ENCODE data around the gene MINDY1.

- TF ChIP-seq, protein P1, sequence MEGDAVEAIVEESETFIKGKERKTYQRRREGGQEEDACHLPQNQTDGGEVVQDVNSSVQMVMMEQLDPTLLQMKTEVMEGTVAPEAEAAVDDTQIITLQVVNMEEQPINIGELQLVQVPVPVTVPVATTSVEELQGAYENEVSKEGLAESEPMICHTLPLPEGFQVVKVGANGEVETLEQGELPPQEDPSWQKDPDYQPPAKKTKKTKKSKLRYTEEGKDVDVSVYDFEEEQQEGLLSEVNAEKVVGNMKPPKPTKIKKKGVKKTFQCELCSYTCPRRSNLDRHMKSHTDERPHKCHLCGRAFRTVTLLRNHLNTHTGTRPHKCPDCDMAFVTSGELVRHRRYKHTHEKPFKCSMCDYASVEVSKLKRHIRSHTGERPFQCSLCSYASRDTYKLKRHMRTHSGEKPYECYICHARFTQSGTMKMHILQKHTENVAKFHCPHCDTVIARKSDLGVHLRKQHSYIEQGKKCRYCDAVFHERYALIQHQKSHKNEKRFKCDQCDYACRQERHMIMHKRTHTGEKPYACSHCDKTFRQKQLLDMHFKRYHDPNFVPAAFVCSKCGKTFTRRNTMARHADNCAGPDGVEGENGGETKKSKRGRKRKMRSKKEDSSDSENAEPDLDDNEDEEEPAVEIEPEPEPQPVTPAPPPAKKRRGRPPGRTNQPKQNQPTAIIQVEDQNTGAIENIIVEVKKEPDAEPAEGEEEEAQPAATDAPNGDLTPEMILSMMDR (IDR thresholded peaks at IDR 0.05; ENCODE audit: insufficient read depth, low read depth, low read length): no peak
- no peak for TF ChIP-seq EZH2 (IDR thresholded peaks at IDR 0.05; ENCODE audit: insufficient read depth, low read length)
Measured at GRCh38 chr1:151055581-151055980, 48.9 kb upstream of the MINDY1 start.
